Camera-type eye (tissue), 1 donor: ENCODE data around the gene TGM3. TPM values are rescaled to one million over a fixed set of nuclear protein-coding genes. Genes with fewer than 3 reads are reported as not detected.

ENCODE experiments used
- total RNA-seq: library from RNA; depleted of rRNA; stranded (reverse); fragments of >200 nt; gene quantifications from one replicate; pipeline ENCODE4 v1.2.3, GENCODE V29; 2014

The TGM3 gene
- total RNA-seq = 0.66 TPM

DNA sequence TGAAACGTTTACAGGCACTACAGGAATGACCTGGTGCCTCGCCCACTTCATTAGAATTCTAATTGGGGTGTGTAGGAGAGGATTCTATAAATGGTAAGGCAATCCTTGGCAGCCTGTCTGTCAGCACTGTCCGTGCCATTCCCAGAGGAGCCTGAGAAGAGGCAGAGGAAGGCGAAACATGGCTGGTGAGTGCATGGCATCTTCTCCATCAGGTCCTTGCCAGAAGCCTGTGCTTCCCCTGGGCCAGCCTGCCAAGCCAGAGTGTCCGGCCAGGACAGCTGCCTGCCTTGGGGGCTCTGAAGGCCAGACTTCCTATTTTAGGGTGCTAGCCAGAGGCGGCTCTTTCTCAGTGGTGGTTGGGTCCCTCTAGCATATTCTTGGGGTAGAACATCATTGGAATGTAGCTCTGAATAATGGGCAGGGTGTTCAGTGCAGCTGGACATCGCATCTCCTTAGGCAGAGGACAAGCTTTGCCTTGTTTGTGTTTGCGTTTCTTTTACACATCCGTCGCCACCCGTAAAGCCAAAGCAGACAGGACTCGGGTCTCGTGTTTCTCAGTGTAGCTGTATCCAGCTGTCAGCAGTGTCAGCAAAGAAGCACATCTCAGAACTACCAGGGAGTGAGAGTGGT lies at the start of gene TGM3:
Gene TGM3 (plus strand): TSS at position 116 of the 630 bp plus-strand sequence. CDS start 63 bp downstream, at position 179.

GRCh38 chr20:2380601-2381000 lies 84.8 kb downstream of the TGM3 start, which contains the start of gene TGM6:
Gene TGM6, plus strand, starts transcription at chr20:2380901. Its CDS starts 68 bp downstream, at chr20:2380969.

Other genes starting within 250 kb of the TGM3 start
- gene STK35, start 194.2 kb upstream of the TGM3 start, total RNA-seq = 41.6 TPM
- not detected for gene TGM6, start 84.9 kb downstream of the TGM3 start, total RNA-seq
- gene SNRPB, start 174.8 kb downstream of the TGM3 start, total RNA-seq = 85.3 TPM
- gene ZNF343, start 212.9 kb downstream of the TGM3 start, total RNA-seq = 25.0 TPM
- not detected for gene TMC2, start 240.6 kb downstream of the TGM3 start, total RNA-seq